ENCODE results near the gene TRIM27. TPM values are rescaled to one million over a fixed set of nuclear protein-coding genes. Genes with fewer than 3 reads are reported as not detected.

Gene TRIM27
- total and polyA plus RNA-seq, 10 of the 15 experiments (the other 5 are each of a cell fraction or from before 2014, with no cell fraction given): 18.5 to 74.7 (median 58.0) TPM

DNA sequence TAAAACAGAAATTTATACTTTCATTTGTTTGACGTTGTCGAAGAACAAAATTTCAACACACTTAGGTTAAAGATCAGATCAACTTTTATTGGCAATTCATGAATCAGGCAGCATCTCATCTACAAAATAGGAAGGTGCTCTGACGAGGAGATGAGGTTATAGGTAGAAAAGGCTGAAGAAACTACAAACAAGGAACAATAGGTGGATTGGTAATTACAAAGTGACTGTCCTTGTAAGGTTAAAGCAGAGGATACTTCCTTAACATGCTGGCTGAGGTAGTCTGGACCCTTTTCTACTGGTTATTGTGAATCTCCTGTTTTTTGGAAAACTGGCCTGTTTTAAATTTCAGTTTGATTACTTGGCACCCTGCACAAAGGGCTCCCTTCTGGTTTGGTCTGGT is 32.5 kb upstream of the TRIM27 start (continued):
- TF ChIP-seq, protein P1, sequence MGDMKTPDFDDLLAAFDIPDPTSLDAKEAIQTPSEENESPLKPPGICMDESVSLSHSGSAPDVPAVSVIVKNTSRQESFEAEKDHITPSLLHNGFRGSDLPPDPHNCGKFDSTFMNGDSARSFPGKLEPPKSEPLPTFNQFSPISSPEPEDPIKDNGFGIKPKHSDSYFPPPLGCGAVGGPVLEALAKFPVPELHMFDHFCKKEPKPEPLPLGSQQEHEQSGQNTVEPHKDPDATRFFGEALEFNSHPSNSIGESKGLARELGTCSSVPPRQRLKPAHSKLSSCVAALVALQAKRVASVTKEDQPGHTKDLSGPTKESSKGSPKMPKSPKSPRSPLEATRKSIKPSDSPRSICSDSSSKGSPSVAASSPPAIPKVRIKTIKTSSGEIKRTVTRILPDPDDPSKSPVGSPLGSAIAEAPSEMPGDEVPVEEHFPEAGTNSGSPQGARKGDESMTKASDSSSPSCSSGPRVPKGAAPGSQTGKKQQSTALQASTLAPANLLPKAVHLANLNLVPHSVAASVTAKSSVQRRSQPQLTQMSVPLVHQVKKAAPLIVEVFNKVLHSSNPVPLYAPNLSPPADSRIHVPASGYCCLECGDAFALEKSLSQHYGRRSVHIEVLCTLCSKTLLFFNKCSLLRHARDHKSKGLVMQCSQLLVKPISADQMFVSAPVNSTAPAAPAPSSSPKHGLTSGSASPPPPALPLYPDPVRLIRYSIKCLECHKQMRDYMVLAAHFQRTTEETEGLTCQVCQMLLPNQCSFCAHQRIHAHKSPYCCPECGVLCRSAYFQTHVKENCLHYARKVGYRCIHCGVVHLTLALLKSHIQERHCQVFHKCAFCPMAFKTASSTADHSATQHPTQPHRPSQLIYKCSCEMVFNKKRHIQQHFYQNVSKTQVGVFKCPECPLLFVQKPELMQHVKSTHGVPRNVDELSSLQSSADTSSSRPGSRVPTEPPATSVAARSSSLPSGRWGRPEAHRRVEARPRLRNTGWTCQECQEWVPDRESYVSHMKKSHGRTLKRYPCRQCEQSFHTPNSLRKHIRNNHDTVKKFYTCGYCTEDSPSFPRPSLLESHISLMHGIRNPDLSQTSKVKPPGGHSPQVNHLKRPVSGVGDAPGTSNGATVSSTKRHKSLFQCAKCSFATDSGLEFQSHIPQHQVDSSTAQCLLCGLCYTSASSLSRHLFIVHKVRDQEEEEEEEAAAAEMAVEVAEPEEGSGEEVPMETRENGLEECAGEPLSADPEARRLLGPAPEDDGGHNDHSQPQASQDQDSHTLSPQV (IDR thresholded peaks at IDR 0.05): no peak
- no peak for TF ChIP-seq CREM (IDR thresholded peaks at IDR 0.05; ENCODE audit: low read depth)
- TF ChIP-seq RBBP5 (conservative IDR thresholded peaks at IDR 0.05): no peak
- no peak for TF ChIP-seq YBX1 (IDR thresholded peaks at IDR 0.05)
- TF ChIP-seq BHLHE40 (IDR thresholded peaks at IDR 0.05; ENCODE audit: borderline replicate concordance in 1 of 2, low read depth in 2 of 2, low read length in 1 of 2): no peak
- no peak for TF ChIP-seq MYB (IDR thresholded peaks at IDR 0.05; ENCODE audit: borderline replicate concordance, low read depth, low read length)
- TF ChIP-seq, protein P2, sequence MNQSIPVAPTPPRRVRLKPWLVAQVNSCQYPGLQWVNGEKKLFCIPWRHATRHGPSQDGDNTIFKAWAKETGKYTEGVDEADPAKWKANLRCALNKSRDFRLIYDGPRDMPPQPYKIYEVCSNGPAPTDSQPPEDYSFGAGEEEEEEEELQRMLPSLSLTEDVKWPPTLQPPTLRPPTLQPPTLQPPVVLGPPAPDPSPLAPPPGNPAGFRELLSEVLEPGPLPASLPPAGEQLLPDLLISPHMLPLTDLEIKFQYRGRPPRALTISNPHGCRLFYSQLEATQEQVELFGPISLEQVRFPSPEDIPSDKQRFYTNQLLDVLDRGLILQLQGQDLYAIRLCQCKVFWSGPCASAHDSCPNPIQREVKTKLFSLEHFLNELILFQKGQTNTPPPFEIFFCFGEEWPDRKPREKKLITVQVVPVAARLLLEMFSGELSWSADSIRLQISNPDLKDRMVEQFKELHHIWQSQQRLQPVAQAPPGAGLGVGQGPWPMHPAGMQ (IDR thresholded peaks at IDR 0.05; ENCODE audit: borderline replicate concordance): no peak
- TF ChIP-seq TCF7 (IDR thresholded peaks at IDR 0.05; ENCODE audit: borderline replicate concordance): no peak
- no peak for TF ChIP-seq RB1 (IDR thresholded peaks at IDR 0.05; ENCODE audit: borderline replicate concordance)
